H1 (cell line): Measurements from ENCODE around the gene EML4. TPM values are rescaled to one million over a fixed set of nuclear protein-coding genes. Genes with fewer than 3 reads are reported as not detected.

Experiments used
- CTCF ChIA-PET: fragments of 300-600 bp; sonication (Branson Sonifier 250); formaldehyde crosslinking; loops from one replicate; lab custom pipeline; 2021; ENCODE audit not compliant: partially characterized antibody; lab: Charles Lee
- POLR2A ChIA-PET: fragments of 300-600 bp; sonication (Branson Sonifier 250); formaldehyde crosslinking; loops from one replicate; lab custom pipeline; 2021; ENCODE audit warnings: inconsistent platforms; ENCODE audit not compliant: partially characterized antibody; lab: Charles Lee
- DNase-seq, 2 experiments: peaks; one replicate each; pipeline versions ENCODE4 v3.0.0 to v3.0.0-alpha.2; 2010 to 2022; ENCODE audit warnings: low spot score in 2 of 2, low read depth in 1 of 2, mixed read lengths in 1 of 2
- FAIRE-seq: peaks from 2 replicates; lab custom pipeline; 2011; peaks lifted over from hg19 to GRCh38; lab: Jason Lieb, UNC
- H2AFZ ChIP-seq: 2 replicates; pipeline ENCODE4 v1.8.1; 2012; ENCODE audit warnings: low read length, inconsistent platforms
- H2AK5ac ChIP-seq: 2 replicates; pipeline ENCODE4 v1.6.1; 2013; ENCODE audit warnings: low read depth, low read length
- H2BK120ac ChIP-seq: replicated peaks from 2 replicates; pipeline ENCODE3; 2013; ENCODE audit warnings: low read depth, low read length, inconsistent platforms
- H2BK12ac ChIP-seq: 2 replicates; pipeline ENCODE4 v1.6.1; 2013; ENCODE audit warnings: low read depth, low read length
- H2BK15ac ChIP-seq: 2 replicates; pipeline ENCODE4 v1.6.1; 2013; ENCODE audit warnings: low read length
- H2BK20ac ChIP-seq: 2 replicates; pipeline ENCODE4 v1.6.1; 2013; ENCODE audit warnings: low read length
- H2BK5ac ChIP-seq: 2 replicates; pipeline ENCODE4 v1.6.1; 2013; ENCODE audit warnings: low read depth, low read length
- H3K14ac ChIP-seq: 2 replicates; pipeline ENCODE4 v1.6.1; 2013; ENCODE audit warnings: inconsistent platforms; ENCODE audit not compliant: insufficient read length
- H3K18ac ChIP-seq: 2 replicates; pipeline ENCODE4 v1.6.1; 2013; ENCODE audit warnings: low read length; ENCODE audit errors: extremely low read depth
- H3K23ac ChIP-seq: 2 replicates; pipeline ENCODE4 v1.6.1; 2013; ENCODE audit warnings: inconsistent platforms; ENCODE audit not compliant: insufficient read length
- H3K23me2 ChIP-seq: 2 replicates; pipeline ENCODE4 v1.6.1; 2013; ENCODE audit warnings: low read depth, low read length
- H3K27ac ChIP-seq: 2 replicates; pipeline ENCODE4 v1.6.1; 2011; ENCODE audit warnings: low read depth, low read length, inconsistent platforms
- H3K27me3 ChIP-seq, 4 experiments: replicated peaks in 1 of 4; 1 replicate in 1 of 4; 2 replicates in 3 of 4; pipeline versions ENCODE4 v1.6.1 to v1.8.1; 2011 to 2013; ENCODE audit warnings: low read length in 3 of 4, mild to moderate bottlenecking in 3 of 4, inconsistent platforms in 2 of 4, mixed read lengths in 2 of 4, moderate library complexity in 1 of 4; ENCODE audit not compliant: control insufficient read depth in 3 of 4, insufficient read depth in 3 of 4; ENCODE audit errors: extremely low read depth in 1 of 4
- H3K36me3 ChIP-seq, 4 experiments: 2 replicates each; pipeline versions ENCODE4 v1.6.1 to v1.8.1; 2011 to 2013; ENCODE audit warnings: mild to moderate bottlenecking in 4 of 4, low read length in 3 of 4, moderate library complexity in 2 of 4, control low read depth in 1 of 4, inconsistent platforms in 1 of 4; ENCODE audit not compliant: insufficient read depth in 4 of 4, control insufficient read depth in 2 of 4
- H3K4ac ChIP-seq: replicated peaks from 2 replicates; pipeline ENCODE3; 2013; ENCODE audit warnings: low read length, low read depth, mixed read lengths, inconsistent platforms; ENCODE audit not compliant: insufficient read length
- H3K4me1 ChIP-seq, 4 experiments: replicated peaks in 1 of 4; 1 replicate in 1 of 4; 2 replicates in 3 of 4; pipeline versions ENCODE4 v1.6.1 to v1.8.1; 2011 to 2013; ENCODE audit warnings: low read length in 3 of 4, inconsistent platforms in 2 of 4, mixed read lengths in 1 of 4; ENCODE audit not compliant: insufficient read depth in 4 of 4, control insufficient read depth in 3 of 4
- H3K4me2 ChIP-seq, 2 experiments: 2 replicates each; pipeline versions ENCODE4 v1.6.1 to v1.8.1; 2011 to 2013; ENCODE audit warnings: low read depth in 2 of 2, low read length in 2 of 2, control low read depth in 1 of 2, inconsistent platforms in 1 of 2, mild to moderate bottlenecking in 1 of 2; ENCODE audit not compliant: insufficient read depth in 1 of 2
- H3K4me3 ChIP-seq, 4 experiments: fragments of 200-600, 300-600 bp in 1 of 4; sonication (generic), shearing (Covaris generic), sonication (Bioruptor Twin) in 1 of 4; 2 replicates each; pipeline versions ENCODE4 v1.5.1 to v1.8.1; 2011 to 2016; ENCODE audit warnings: low read length in 4 of 4, low read depth in 3 of 4, control low read depth in 2 of 4, inconsistent platforms in 2 of 4, mild to moderate bottlenecking in 2 of 4, mixed read lengths in 1 of 4, moderate library complexity in 1 of 4; ENCODE audit not compliant: insufficient read depth in 2 of 4; ENCODE audit errors: extremely low read depth in 1 of 4
- H3K56ac ChIP-seq: replicated peaks from 2 replicates; pipeline ENCODE3; 2013; ENCODE audit warnings: low read depth, mild to moderate bottlenecking, mixed read lengths, low read length, inconsistent platforms; ENCODE audit not compliant: insufficient read length
- H3K79me1 ChIP-seq: 2 replicates; pipeline ENCODE4 v1.6.1; 2013; ENCODE audit warnings: low read depth, low read length, control low read depth
- H3K79me2 ChIP-seq, 2 experiments: 2 replicates each; pipeline versions ENCODE4 v1.6.1 to v1.8.1; 2012 to 2013; ENCODE audit warnings: low read length in 2 of 2, mild to moderate bottlenecking in 2 of 2, inconsistent platforms in 1 of 2; ENCODE audit not compliant: insufficient read depth in 2 of 2, control insufficient read depth in 1 of 2
- H3K9ac ChIP-seq, 4 experiments: replicated peaks in 1 of 4; 1 replicate in 1 of 4; 2 replicates in 3 of 4; pipeline versions ENCODE4 v1.6.1 to v1.8.1; 2011 to 2013; ENCODE audit warnings: low read depth in 3 of 4, low read length in 3 of 4, control low read depth in 2 of 4, mild to moderate bottlenecking in 2 of 4, moderate library complexity in 2 of 4, inconsistent platforms in 1 of 4; ENCODE audit errors: extremely low read depth in 1 of 4
- H3K9me3 ChIP-seq, 2 experiments: 2 replicates each; pipeline versions ENCODE4 v1.6.1 to v1.8.1; 2012 to 2013; ENCODE audit warnings: mild to moderate bottlenecking in 2 of 2, moderate library complexity in 2 of 2, control low read depth in 1 of 2, inconsistent platforms in 1 of 2, low read depth in 1 of 2, low read length in 1 of 2, mixed read lengths in 1 of 2; ENCODE audit not compliant: insufficient read depth in 2 of 2
- H4K20me1 ChIP-seq, 2 experiments: replicated peaks in 1 of 2; 2 replicates each; pipeline versions ENCODE3 to v1.8.1; 2011 to 2013; ENCODE audit warnings: inconsistent platforms in 2 of 2, low read length in 2 of 2, mild to moderate bottlenecking in 1 of 2; ENCODE audit not compliant: insufficient read depth in 2 of 2, control insufficient read depth in 1 of 2
- H4K5ac ChIP-seq: 2 replicates; pipeline ENCODE4 v1.6.1; 2013; ENCODE audit warnings: low read length, low read depth, mixed read lengths, inconsistent platforms; ENCODE audit not compliant: insufficient read length
- H4K8ac ChIP-seq: 2 replicates; pipeline ENCODE4 v1.8.0; 2013; ENCODE audit warnings: mild to moderate bottlenecking, moderate library complexity, low read length, inconsistent platforms; ENCODE audit not compliant: insufficient read depth; ENCODE audit errors: extremely low read depth
- H4K91ac ChIP-seq: replicated peaks from 2 replicates; pipeline ENCODE3; 2013; ENCODE audit warnings: low read length, mixed read lengths, inconsistent platforms; ENCODE audit not compliant: insufficient read length
- ASH2L ChIP-seq: fragments of 200-600, 300-600 bp; sonication (generic); IDR thresholded peaks from one replicate; pipeline ENCODE4 v1.7.1; 2017; ENCODE audit warnings: low read length
- CBX8 ChIP-seq: fragments of 300-800, 300-1000 bp; sonication (generic); IDR thresholded peaks from 2 replicates; pipeline ENCODE4 v1.7.1; 2016; ENCODE audit warnings: low read depth, low read length, borderline replicate concordance
- KDM1A ChIP-seq: fragments of 200-600, 300-600 bp; sonication (generic); IDR thresholded peaks from 2 replicates; pipeline ENCODE4 v1.7.1; 2016; ENCODE audit warnings: mild to moderate bottlenecking, low read length, borderline replicate concordance
- NANOG ChIP-seq: IDR thresholded peaks from 2 replicates; pipeline ENCODE4 v1.6.1; 2011; ENCODE audit warnings: low read length, low read depth, mild to moderate bottlenecking, inconsistent platforms; ENCODE audit not compliant: insufficient read depth, poor library complexity, severe bottlenecking
- NRF1 ChIP-seq: IDR thresholded peaks from 2 replicates; pipeline ENCODE4 v1.6.1; 2011; ENCODE audit warnings: mild to moderate bottlenecking, low read depth, low read length, improper control_type of control experiment
- POLR2A ChIP-seq, 2 experiments: IDR thresholded peaks; 1 replicate in 1 of 2; 2 replicates in 1 of 2; pipeline ENCODE4 v1.6.1; 2011; ENCODE audit warnings: low read depth in 2 of 2, low read length in 2 of 2, mild to moderate bottlenecking in 2 of 2; ENCODE audit errors: control extremely low read depth in 1 of 2
- RFX5 ChIP-seq: IDR thresholded peaks from 2 replicates; pipeline ENCODE4 v1.6.1; 2011; ENCODE audit warnings: low read depth, low read length, improper control_type of control experiment, borderline replicate concordance
- RXRA ChIP-seq: IDR thresholded peaks from 2 replicates; pipeline ENCODE4 v1.6.1; 2011; ENCODE audit warnings: low read depth, mild to moderate bottlenecking, low read length, moderate library complexity; ENCODE audit not compliant: insufficient read depth
- SIX5 ChIP-seq: IDR thresholded peaks from 2 replicates; pipeline ENCODE4 v1.6.1; 2011; ENCODE audit warnings: mild to moderate bottlenecking, low read depth, low read length
- TCF12 ChIP-seq: IDR thresholded peaks from 2 replicates; pipeline ENCODE4 v1.6.1; 2011; ENCODE audit warnings: low read depth, mild to moderate bottlenecking, low read length
- WGBS, 2 experiments: shearing (Covaris generic) in 1 of 2; methylation state at CpG; one replicate each; pipeline versions ENCODE4 v1.1.6 to v1.1.7; 2013 to 2015; ENCODE audit warnings: low lambda C conversion rate in 2 of 2, mixed read lengths in 2 of 2, inconsistent platforms in 1 of 2, low coverage in 1 of 2, missing lambda C conversion rate in 1 of 2; ENCODE audit not compliant: insufficient replicate concordance in 2 of 2, insufficient coverage in 1 of 2, insufficient read length in 1 of 2; ENCODE audit errors: extremely low coverage in 1 of 2, missing lambda C conversion rate in 1 of 2; 5-methylcytosine and 5-hydroxymethylcytosine counted together
- polyA plus RNA-seq, 7 experiments: library from polyadenylated mRNA; depleted of rRNA in 3 of 7; stranded (reverse) in 5 of 7; unstranded in 2 of 7; fragments of >200 nt in 5 of 7; fragments of 200-250 nt in 2 of 7; gene quantifications; 1 replicate in 5 of 7; 2 replicates in 1 of 7; 4 replicates in 1 of 7; pipeline versions ENCODE4 v1.2.1 to v1.2.3, GENCODE V29; 2011 to 2013; ENCODE audit warnings: missing spikeins in 2 of 7, mixed read lengths in 2 of 7
- total RNA-seq: library from RNA; stranded (reverse); fragmentation: NEBNext Ultra II Directional; extraction: Animal tissue kit (Norgen Biotek cat#: 25700); gene quantifications from 2 replicates; pipeline ENCODE4 v1.2.1, GENCODE V29; 2021
- TF ChIP-seq, protein P1 (sequence below): IDR thresholded peaks from 2 replicates; pipeline ENCODE4 v1.6.1; 2011; ENCODE audit warnings: low read length, improper control_type of control experiment

EML4 gene
- total and polyA plus RNA-seq, 2 of the 8 experiments (the other 6 are each of a cell fraction or from before 2014, with no cell fraction given), result 50.1 to 104 TPM

DNA sequence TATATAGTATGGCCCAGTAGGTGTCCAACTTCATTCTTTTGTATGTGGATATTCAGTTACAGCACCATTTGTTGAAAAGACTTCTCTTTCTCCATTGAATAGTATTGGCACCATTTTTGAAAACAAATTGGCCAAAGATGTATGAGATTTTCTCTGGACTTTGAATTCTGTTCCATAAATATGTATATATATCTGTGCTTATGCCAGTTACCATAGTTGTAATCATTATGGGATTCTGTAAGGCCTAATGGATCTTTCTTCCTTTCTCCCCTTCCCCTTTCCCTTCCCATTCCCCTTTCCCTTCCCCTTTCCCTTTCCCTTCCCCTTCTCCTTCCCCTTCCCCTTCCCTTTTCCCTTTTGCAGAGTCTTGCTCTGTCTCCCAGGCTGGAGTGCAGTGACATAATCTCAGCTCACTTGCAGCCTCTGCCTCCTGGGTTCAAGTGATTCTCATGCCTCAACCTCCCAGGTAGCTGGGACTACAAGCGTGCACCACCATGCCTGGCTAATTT is 140.9 kb downstream of the EML4 start:
- no peak overlapping the region for H4K91ac ChIP-seq
- CTCF ChIA-PET, result no interaction called here
- H4K20me1 ChIP-seq, result no peaks in the 10 kb centered on the region
- H3K23ac ChIP-seq, result no peak overlapping the region
- no peak overlapping the region for H2AK5ac ChIP-seq
- 85% methylated on average over 1 of the region's 1 CpG; no CpG with 5 or more reads in 1 of the 2 experiments for WGBS, 2 experiments
- H2BK12ac ChIP-seq, result no peak overlapping the region
- no peak overlapping the region for H3K18ac ChIP-seq
- no peaks in the 10 kb centered on the region for H3K4me1 ChIP-seq
- H3K23me2 ChIP-seq, result no peaks in the 10 kb centered on the region
- no peak overlapping the region for H2BK120ac ChIP-seq
- H3K36me3 ChIP-seq, result peaks cover 0 to 7% (median 2%) of the 10 kb centered on the region in 4 experiments; a peak in 4 of 8 replicates
- no peak overlapping the region for H3K27ac ChIP-seq
- no peaks in the 10 kb centered on the region for H3K79me1 ChIP-seq
- no peak overlapping the region for H3K4me2 ChIP-seq
- no peak overlapping the region for H3K56ac ChIP-seq
- no peak overlapping the region for H3K4me3 ChIP-seq
- H3K9me3 ChIP-seq, result no peaks in the 10 kb centered on the region
- H3K27me3 ChIP-seq, result no peaks in the 10 kb centered on the region
- FAIRE-seq, result no peak
- no peak overlapping the region for H2BK5ac ChIP-seq
- H2AFZ ChIP-seq, result no peak overlapping the region
- H3K4ac ChIP-seq, result no peak overlapping the region
- no peak for DNase-seq
- H4K8ac ChIP-seq, result no peak overlapping the region
- H3K79me2 ChIP-seq, result no peaks in the 10 kb centered on the region
- TF ChIP-seq POLR2A (IDR thresholded peaks at IDR 0.05; ENCODE audit: control extremely low read depth in 1 of 2, low read depth in 2 of 2, low read length in 2 of 2), result no peak
- TF ChIP-seq ASH2L, result no peak
- TF ChIP-seq, protein P1, sequence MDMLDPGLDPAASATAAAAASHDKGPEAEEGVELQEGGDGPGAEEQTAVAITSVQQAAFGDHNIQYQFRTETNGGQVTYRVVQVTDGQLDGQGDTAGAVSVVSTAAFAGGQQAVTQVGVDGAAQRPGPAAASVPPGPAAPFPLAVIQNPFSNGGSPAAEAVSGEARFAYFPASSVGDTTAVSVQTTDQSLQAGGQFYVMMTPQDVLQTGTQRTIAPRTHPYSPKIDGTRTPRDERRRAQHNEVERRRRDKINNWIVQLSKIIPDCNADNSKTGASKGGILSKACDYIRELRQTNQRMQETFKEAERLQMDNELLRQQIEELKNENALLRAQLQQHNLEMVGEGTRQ, result no peak
- TF ChIP-seq RXRA, result no peak
- no peak for TF ChIP-seq KDM1A
- TF ChIP-seq NRF1, result no peak
- TF ChIP-seq NANOG, result no peak
- TF ChIP-seq CBX8, result no peak
- no peak for TF ChIP-seq RFX5
- TF ChIP-seq SIX5, result no peak
- TF ChIP-seq TCF12, result no peak
- POLR2A ChIA-PET, result no interaction called here
- no peak overlapping the region for H4K5ac ChIP-seq
- H3K9ac ChIP-seq, result no peak overlapping the region
- no peak overlapping the region for H2BK20ac ChIP-seq
- no peak overlapping the region for H2BK15ac ChIP-seq
- H3K14ac ChIP-seq, result no peak overlapping the region
